GM06990 (cell line): ENCODE measurements around the gene PLA2G2D.

Experiments
- DNase-seq: peaks from one replicate; pipeline ENCODE4 v3.0.0-alpha.2; 2011; ENCODE audit not compliant: insufficient read length; ENCODE audit errors: extremely low read depth
- H3K27me3 ChIP-seq: replicated peaks from 2 replicates; pipeline ENCODE4 v1.6.0; 2011; ENCODE audit warnings: low read length; ENCODE audit not compliant: control insufficient read depth, insufficient read depth
- H3K36me3 ChIP-seq: 2 replicates; pipeline ENCODE4 v1.5.1; 2011; ENCODE audit warnings: low read length; ENCODE audit not compliant: control insufficient read depth, insufficient read depth
- H3K4me3 ChIP-seq: replicated peaks from 2 replicates; pipeline ENCODE4 v1.5.1; 2011; ENCODE audit warnings: low read depth, mild to moderate bottlenecking, control low read depth, low read length
- CTCF ChIP-seq: IDR thresholded peaks from 2 replicates; pipeline ENCODE4 v1.5.1; 2011; ENCODE audit warnings: low read length, control low read depth, mild to moderate bottlenecking, inconsistent platforms; ENCODE audit not compliant: insufficient read depth, poor library complexity, severe bottlenecking

The PLA2G2D gene

GRCh38 chr1:20111452-20111851 lies 7.9 kb downstream of the PLA2G2D start:
- H3K4me3 ChIP-seq, result no peak overlapping the region
- no peaks in the 10 kb centered on the region for H3K27me3 ChIP-seq
- DNase-seq, result no peak
- no peaks in the 10 kb centered on the region for H3K36me3 ChIP-seq
- no peak for TF ChIP-seq CTCF

- H3K27me3 ChIP-seq, result no peaks in the 10 kb centered on the region
- no peaks in the 10 kb centered on the region for H3K36me3 ChIP-seq
- H3K4me3 ChIP-seq, result no peak overlapping the region
- no peak for TF ChIP-seq CTCF
- no peak for DNase-seq
Measured at GRCh38 chr1:20110679-20111078, 8.7 kb downstream of the PLA2G2D start.

GRCh38 chr1:20109223-20109856 lies 10.0 kb downstream of the PLA2G2D start:
- H3K27me3 ChIP-seq, result no peaks in the 10 kb centered on the region
- TF ChIP-seq CTCF, result peak; percentile 17
- peak; percentile 26 for DNase-seq
- no peak overlapping the region for H3K4me3 ChIP-seq
- H3K36me3 ChIP-seq, result no peaks in the 10 kb centered on the region

- Histone ChIP-seq H3K36me3 (no peaks in the 10 kb centered on the region), H3K4me3 (no peak overlapping the region), H3K27me3 (no peaks in the 10 kb centered on the region)
- TF ChIP-seq CTCF, result no peak
- DNase-seq, result no peak
Measured at GRCh38 chr1:20108366-20109123, 10.8 kb downstream of the PLA2G2D start.

GRCh38 chr1:20107796-20108195 lies 11.5 kb downstream of the PLA2G2D start:
- Histone ChIP-seq H3K4me3 (no peak overlapping the region), H3K36me3 (no peaks in the 10 kb centered on the region), H3K27me3 (no peaks in the 10 kb centered on the region)
- TF ChIP-seq CTCF, result no peak
- DNase-seq, result no peak
